Hematopoietic multipotent progenitor cell treated with erythropoietin and hydrocortisone succinate and interleukin-3 and kit ligand, for 8 days (in vitro differentiated cells): ENCODE data around the gene UNCX.

Experiments
- DNase-seq: peaks from one replicate; pipeline ENCODE4 v3.0.0-alpha.2; 2015

The UNCX gene

DNA sequence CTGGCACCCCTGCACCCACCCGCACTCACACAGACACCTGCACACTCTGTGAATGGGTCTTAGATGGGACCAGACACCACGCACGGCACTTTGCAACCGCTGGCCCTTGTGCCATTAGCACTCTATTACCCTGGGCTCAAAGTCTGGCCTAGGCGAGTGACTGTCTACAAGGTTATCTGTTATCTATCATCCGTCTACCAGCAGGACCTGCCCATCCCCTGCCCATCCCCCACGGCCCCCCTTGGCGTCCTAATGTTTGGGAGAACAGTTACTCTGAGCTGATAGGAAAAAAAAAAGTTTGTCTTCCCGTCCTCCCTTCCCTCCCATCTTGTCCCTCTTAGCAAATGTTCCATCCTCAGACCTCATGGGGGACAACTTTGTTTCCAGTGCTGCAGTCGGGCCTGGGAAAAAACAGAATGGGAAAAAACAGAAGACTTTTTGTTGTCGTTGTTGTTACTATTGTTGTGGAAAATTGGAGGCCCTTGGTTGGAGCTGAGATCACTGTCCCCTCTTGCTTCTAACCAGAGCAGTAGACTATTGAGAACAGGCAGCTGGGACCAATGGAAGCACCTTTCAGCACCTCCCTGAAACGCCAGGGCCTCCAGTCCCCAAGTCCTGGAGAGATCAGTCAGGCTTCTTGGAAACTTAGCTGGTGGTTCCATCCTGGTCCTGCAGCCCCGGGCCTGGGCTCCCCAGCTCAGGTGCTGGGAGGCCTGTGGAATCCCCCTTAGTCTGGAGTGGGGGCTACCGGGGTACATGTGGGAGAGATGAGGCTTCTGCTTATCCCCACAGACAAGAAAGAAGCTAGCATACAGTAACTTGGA, 12.2 kb downstream of the UNCX start:
- DNase-seq: no peak

DNA sequence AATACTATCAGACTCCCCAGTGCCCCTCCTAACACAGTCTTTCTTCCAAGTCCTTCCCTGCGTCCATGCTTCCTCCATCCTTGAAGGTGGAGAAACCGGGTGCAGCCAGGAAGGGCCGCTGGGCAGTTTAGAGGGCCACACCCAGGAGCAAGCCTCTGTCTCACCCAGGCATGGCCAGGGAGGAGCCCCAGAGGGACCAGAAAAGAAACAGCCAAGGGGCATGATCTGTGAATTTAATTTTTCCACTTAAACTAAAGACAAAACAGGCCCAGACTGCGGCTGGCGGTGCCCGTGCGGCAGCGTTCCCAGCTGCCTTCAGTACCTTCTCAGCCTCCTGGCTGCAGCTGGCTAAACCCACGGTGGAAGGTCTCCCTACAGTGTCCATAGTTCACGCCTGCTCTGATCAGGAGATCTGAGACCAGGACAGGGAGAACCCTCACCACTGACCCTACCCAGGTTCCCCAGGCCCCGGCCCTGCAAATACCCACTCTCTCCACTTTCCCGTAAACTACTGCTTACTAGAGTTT, 12.9 kb downstream of the UNCX start:
- no peak for DNase-seq

DNA sequence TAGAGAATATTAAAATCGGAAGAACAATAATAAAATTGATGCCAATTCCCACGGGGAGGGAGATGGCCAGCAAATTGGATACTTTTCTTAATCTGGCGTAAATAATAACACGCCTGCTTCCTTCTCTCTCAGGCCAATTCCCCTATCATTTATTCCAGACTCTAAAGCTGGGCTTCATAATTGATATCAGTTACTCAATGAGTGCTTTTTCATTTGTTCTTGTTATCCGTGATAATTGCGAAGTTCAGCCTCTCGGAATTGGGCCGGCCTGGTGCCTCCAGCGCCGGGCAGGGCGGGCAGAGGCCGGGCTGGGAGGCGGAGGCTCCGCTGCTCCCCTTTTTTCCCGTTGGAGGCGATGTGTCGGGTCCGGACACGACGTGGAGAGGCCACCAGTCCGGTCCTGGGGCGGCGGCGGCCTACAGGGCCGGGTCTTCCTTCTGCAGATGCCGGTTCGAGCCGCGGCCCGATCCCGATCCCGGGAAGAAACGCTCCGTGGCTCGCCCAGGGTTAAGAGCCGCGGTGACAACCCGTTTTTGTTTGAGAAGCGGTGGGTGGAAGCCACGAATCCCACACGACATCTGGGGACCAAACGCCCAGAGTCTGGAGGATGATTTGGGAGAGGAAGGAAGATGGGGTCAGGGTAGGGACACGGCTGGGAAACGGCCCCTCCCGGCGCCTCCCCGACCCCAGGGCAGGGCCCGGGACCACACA, 13.6 kb downstream of the UNCX start:
- no peak for DNase-seq

DNA sequence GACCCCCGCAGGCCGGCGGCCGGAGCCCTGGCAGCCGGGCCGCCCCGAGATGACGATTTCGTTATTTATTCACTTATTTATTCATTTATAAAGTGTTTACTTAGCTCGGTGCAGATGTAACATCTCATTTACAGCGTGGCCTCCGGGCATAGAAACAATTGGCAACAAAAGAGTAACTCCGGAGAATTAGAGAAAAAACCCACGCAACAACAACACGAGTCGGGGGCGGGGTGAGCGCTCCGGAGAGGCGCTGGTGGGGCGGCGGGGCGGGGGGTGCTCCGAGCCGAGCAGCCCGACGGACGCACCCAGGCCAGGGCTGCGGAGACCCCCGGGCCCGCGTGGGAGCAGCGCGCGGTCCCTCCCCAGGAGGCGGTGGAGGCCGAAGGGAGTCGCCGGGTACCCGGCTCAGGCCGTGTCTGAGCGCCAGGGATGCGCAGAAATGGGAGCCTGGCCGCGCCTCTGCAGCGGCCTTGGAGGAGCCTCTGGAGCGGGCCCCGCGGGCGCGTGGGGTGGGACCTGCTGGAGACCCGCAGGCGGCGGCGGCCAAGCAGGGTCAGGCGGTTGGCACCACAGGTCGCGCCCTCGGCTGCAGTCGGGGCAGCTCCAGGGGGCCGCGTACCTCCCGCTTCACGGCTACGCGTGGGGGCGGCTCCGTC, 14.3 kb downstream of the UNCX start:
- no peak for DNase-seq

DNA sequence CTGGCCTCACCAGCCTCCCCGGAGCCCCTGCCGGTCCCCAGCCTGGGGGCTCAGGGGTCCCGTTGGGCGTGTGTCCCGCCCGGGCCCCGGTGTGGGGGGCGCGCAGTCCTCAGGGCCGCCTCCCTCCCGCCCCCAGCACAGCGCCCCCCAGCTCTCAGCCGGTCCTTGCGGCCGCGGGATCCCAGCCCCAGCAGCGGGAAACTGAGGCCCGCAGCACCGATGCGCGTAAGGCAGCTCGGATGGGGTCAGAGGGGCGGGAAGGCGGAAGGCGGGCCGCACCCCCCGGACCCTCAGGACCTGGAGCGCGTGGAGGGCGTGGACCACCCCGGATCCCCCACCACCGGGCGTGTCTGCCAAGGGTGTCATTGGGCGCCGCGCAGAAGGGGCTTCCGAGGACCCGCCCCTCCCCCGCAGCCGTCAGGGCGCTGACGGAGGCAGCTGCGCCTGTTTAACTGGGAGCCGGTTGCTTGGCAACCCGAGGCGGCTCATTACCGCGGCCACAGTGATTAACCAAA, 14.9 kb downstream of the UNCX start:
- no peak for DNase-seq

DNA sequence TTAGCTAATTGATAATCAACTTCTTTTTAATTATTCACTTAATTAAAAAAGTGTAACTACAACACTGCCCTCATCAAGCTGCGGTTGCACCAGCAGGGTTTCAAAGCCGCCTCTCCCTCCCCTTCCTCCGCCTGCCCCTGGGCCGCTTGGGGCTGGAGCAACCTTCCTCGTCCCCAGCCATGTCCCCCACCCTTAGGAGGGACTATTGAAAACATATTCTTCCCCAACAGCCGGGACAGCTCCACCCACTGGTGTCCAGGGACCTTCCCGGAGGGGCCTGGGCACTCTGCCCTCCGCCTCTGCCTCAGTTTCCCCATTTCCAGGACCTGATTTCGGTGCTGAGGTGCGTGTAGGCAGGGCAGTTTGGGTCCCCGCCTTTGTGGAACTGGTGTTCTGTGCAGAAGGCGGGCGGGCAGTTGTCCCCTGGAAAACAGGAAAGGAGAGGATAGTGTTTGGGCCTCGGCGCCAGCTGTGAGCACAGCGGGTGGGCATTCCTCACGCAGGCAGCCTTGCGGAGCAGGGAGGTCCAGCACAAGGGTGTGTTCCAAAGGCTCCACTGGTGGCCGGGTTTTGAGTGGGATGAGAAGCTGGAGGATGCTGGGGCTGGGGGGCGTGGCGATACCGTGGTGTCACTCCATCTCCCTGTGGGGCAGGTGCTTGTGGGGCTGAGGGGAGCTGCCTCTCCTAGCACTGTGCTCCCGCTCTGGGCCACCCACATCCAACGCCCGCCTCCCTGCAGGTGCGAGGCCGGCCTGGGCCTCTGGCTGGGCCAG, 15.7 kb downstream of the UNCX start:
- no peak for DNase-seq

DNA sequence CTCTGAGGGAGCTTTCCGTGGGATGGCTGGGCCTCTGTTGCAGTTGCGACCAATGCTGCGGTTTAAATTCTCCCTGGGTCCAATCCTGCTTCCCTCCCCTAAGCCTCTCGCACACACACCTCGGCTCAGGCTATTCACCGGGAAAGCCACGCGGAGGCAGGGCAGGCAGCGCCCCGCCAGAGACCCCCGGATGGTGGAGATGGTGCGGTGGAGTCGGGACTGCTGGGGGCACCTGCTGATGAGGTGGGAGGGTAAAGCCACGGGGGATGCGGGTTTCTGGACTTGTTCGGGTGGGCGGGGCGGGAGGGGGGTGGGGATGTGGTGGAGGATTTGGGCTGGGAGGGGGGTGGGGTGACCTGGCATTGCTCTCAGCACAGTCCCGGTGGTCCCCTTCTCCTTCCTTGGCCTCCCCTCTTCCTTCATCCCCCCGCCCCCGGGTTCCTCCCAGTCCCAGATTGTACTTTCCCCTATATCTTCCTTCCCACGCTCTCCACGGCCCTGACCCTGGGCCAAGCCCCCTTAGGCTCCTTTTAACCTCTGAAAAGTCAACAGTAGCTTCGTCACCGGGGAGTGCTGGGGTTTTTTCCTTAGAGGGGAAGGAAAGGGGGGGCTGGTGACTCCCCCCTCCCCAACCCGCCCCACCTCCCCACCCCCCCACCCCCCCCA, 16.4 kb downstream of the UNCX start:
- DNase-seq: no peak

DNA sequence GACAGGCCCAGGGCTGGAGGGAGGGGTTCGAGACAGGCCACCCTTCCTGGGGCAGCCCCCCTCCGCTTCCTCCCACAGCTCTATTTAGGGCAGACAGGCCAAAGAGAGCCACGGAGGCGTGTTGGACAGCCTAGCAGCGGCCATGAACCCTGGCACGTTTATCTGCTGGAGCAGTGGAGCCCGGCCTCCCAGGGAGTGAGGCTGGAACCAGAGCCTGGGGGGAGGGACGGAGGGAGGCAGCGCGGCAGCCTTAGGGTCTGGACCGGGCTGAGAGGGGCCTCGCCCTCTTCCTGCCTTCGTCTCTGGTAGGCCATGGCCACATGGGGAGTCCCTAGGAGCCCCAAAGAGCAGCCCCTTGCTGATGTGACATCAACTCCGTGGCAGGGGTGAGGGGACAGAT, 17.1 kb downstream of the UNCX start:
- no peak for DNase-seq

DNA sequence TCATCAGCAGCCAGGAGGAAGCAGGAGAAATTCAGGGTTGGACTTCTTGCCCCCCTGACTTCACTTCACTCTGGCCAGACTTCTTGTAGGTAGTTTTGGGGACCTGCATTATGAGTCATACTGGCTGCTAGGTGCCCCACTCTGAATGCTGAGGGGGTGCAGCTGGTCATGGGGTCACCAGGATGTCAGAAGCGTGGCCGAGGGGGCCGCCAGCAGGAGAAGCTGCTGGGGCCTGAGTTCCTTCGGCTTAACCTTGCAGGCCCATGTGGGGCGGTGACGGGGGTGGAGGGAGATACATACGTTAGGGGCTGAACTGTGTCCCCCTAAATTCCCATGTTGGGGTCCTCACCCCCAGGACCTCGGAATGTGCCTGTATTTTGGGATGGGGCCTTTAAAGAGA, 18.2 kb downstream of the UNCX start:
- DNase-seq: no peak

DNA sequence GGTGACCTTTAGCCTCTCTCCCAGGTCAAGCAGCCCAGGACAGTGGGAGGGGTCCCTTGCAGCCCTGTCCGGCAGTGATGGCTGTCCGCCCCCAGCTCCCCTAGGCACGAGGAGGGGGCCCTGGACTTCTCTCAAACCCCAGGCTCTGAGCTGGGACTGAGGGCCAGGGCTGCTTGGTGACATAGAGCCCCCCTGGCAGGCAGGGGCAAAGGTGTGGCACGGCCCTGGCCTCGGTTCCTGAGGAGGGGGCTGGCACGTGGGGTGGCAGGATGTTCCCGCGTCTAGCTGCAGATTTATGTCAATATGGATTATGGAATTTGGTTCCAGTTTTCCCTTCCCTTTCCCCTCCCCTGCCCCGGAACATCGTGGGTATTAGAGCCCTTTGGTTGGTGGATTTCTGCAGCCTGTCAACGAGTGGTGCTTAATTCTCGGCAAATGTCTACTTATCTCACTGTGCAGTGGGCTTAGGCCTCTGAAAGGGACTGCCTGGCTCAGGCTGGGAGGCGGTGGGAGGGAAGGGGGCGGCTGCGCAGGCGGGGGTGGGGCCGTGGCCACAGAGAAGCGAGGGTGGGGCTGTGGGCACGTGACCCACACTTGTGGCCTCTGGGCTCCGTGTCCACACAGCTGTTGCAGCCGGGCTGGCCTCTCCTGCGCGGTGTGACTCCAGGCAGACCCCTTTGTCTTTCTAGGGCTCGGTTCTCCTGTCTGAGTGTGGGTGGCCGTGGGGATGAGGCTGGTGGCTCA, 19.3 kb downstream of the UNCX start:
- no peak for DNase-seq

DNA sequence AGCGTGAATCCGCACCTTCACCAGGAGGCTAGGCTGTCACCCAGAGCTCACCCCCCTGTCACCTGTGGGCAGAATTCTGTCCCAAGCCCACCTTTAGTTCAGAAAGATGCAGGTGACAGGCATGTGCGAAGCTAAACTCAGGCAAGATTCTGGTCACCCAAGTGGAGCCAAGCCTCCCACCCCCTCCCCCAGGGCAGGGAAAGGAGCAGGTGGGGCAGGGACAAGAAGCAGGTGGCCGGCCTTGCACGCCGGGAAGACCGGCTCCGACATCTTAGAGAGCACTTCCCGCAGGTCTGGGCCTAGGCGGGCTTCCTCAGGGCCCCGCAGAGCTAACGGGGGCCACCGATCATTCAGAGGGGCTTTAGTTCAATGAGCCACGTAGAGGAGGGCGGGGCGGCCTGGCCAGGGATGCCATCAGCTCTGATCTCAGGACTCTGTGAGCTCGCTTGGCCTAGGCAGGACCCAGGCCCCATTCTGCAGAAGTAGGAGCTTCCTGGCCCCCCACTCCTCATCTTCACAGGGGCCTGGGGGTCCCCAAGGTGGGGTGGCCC, 19.9 kb downstream of the UNCX start:
- DNase-seq: no peak

DNA sequence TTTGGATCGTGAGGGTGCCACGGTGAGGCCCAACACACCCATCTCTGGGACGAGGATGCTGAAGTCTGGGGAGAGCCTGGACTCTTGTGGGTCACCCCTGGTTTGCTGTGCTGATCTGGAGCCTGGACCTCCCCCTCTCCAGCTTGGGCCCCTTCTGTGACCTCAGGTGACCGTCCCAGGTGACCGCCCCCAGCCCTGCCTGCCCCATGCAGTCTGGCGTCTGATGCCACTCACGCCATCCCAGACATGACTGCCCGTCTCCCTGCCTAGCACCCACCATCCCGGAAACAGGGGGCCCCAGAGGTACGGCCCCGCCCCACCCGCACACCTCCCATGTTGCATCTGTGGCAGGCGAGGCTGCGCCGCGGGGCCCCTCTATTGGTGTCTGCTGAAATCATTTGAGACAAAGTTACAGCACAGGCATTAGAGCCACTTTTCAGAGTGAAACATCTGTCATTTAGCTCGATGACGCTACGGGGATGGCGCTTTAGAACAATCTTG, 21.1 kb downstream of the UNCX start:
- DNase-seq: no peak

DNA sequence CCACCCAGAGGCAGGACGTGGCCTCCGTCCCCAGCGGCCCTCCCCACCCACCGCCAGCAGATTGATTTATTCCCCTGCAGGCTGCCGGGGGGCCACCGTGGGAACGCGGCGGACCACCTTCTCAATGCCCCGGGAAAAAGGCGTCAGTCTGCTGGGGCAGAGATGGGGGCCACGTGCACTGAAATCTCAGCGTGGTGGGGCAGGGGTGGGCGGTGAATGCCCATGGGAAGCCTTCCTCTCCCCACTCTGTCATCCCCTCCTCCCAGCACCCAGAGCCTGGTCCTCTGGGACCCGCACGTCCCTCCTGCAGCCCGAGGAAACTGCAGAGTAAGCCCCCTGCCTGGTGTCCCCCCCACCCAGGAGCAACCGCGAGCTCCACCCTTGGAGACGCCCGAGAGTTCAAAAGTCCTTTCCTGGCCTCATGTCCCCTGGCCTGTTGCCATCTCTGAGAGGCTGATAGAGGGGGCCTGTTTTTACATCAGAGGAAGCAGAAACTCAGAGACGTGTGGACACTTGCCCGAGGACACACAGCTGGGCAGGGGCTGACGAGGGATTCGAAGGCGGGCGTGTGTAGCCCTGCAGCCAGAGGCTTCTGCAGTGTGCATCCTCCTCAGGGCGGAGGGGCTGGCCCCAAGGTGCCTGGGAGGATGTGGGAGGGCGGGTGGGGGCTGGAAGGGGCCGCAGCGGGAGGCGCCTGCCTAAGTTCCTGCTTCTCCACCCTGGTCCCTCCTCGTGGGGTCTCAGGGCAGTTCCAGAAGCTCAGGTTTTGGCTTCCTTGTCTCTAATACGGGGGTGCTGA, 21.8 kb downstream of the UNCX start:
- no peak for DNase-seq

DNA sequence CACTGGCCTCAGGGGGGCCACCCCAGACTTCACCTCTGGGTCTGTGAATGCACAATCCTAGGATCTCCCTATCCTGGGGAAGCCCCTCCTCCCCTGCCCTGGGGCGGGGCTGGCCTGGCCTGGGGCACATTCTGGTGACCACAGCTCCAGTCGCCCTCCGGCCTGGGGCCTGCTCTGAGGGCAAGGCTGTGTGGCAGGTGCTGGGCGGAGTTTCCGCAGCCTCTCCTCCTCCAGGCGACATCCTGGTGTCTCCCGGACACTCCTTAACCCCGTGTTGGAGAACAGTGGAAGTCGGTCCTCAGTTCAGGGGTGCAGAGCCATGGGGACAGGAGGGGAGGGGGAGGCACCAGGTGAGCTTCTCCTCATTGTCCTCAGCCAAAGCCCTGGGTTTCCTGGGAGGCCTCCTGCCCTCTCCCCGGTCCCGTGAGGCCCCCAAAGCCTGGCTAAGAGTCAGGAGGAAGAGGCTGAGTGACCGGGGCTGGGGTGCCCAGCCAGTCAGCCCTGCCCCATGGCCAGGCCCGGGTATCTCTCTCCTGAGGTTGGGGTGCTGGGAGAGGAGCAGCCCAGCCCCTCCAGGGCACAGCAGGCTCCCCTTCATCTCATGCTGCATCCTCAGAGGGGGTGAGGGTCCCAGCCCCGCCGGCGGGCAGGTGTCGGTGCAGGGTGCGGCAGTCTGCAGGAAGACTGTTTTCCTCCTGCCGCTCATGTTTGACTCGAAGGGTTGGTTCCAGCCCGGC, 22.6 kb downstream of the UNCX start:
- no peak for DNase-seq

DNA sequence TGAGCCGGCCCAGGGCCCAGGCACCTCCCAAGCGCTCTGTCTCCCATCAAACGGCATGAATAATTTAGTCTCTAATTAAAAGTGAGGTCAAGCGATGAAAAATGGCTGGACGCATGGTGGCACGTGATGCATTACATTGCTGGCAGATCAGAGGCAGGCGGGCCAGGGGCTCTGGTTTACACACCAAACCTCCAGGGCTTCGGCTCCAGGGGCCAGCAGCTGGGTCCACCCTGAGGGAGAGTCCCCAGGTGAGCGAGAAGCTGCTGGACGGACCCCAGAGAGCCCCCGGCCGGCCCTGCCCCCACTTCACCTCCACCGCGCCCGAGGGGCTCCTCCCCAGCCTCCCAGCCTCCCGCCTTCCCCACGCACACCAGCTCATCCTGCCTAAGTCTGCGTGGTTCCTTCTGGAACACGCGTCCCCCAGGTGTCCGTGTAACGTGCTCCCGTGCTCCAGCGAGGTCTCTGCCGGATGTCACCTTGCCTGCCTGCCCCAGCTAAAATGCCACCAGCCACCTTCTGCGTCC, 23.2 kb downstream of the UNCX start:
- DNase-seq: no peak

DNA sequence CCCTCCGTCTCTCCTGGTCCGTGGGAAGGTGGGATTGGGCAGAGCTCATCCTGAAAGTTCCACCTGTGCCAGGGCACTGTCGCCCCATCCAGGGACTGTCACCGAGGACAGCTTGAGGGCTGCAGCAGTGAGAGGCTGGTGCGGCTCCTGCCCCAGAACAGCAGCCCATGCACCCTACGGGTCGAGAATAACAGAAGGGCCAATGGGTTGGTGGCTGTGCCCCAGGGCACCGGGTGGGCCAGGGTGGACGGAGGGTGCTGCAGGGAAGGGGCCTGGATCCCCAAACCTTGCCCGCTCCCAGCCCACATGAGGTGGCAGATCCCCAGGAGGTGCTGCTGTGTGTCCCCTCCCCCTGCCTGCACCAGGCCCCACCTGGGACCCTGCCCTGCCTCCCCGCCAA, 23.9 kb downstream of the UNCX start:
- no peak for DNase-seq

DNA sequence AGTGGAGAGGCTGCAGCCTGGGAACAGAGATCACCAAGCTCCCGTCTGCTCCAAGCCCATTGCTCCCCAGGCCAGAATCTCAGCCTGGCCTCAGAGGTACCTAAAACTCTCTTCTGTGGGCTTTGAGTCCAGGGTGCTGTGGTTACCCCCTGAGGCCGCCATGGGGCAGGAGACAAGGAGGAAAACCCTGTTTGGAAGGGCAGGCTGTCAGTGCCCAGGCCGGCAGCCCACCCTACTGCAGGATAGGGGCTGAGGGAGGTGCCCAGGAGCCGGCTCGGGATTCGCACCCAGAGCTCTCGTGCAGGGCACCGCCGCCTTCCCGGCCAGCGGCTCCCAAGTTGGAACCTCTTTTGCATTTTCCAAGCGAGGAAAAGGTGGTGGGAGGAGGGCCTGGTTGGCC, 24.5 kb downstream of the UNCX start:
- DNase-seq: no peak

DNA sequence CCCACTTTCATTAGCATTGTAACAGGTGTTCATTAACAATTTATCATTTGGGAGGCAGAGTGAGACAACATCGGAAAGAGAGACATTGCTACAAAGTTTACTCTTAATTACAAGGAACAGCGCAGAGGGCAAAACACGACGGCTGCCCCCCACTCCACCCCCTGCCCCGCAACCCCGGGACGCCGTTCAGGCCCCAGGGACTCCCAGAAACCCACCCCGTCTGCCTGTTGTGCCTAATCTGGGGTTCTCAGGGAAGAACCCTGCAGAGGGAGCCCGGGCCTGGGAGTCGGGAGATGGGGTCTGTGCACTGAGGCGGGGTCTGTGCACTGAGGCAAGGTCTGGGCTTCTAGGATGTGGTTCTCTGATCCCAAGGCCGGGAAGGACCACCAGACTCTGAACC, 25.2 kb downstream of the UNCX start:
- DNase-seq: no peak

DNA sequence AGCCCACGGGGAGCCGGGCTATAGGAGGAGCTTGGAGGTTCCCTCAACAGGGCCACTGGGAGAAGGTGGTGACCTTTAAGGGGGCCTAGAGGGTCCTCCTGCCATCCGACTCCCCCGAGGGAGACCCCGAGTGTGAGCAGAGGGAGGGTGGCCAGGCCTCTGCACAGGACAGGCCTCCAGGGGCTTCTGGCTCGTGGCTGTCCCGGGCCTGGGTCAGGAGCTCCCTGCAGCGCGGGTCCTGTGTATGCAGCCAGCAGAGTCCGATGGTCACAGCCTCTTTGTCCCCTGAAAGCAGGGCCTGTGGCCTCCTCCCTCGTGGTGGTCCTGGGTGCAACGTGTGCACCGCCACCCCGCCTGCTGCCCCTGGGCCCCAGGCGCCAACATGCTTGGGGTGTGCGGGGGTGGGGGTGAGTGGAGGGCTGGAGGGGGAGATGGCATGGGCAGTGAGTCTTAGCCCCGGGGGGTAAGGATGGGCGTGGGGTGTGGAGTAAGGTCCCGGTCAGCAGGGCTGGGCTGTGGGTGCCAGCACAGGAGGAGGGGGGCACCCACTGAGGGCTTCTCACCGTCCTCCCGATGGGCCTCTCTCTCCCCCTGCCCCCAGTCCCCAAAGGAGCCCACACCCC, 27.1 kb downstream of the UNCX start:
- DNase-seq: no peak
